Panc1 (cell line): Measurements from ENCODE around the gene OGFOD3. TPM values are rescaled to one million over a fixed set of nuclear protein-coding genes. Genes with fewer than 3 reads are reported as not detected.

ENCODE experiments used
- ATAC-seq: fragments of 200-7000 bp; cut with Tn5 transposase; 2 replicates; pipeline ENCODE4 v1.9.1; 2020; ENCODE audit warnings: mild to moderate bottlenecking, moderate library complexity
- BruUV-seq: library from RNA; stranded (reverse); fragments of 400-500 nt; replicated peaks from 2 replicates; lab custom pipeline; 2021; lab: Mats Ljungman, UMichigan
- CTCF ChIA-PET: fragments of 300-600 bp; sonication (Branson Sonifier 250); formaldehyde crosslinking; loops from one replicate; lab custom pipeline; 2022; ENCODE audit warnings: antibody characterized with exemption; lab: Charles Lee
- POLR2A ChIA-PET: fragments of 300-600 bp; sonication (Branson Sonifier 250); formaldehyde crosslinking; loops from one replicate; lab custom pipeline; 2022; ENCODE audit warnings: antibody characterized with exemption; lab: Charles Lee
- DNase-seq: peaks from one replicate; pipeline ENCODE4 v3.0.0-alpha.2; 2010; ENCODE audit warnings: low read depth, low spot score
- H3K27ac ChIP-seq: 2 replicates; pipeline ENCODE4 v1.5.1; 2011; ENCODE audit warnings: mild to moderate bottlenecking, low read length, inconsistent platforms
- H3K27me3 ChIP-seq: fragments of 200-500 bp; sonication (Bioruptor generic); 2 replicates; pipeline ENCODE4 v1.6.0; 2014; ENCODE audit warnings: low read length, inconsistent platforms; ENCODE audit not compliant: control insufficient read depth, insufficient read depth
- H3K36me3 ChIP-seq: fragments of 200-500 bp; sonication (Bioruptor generic); 2 replicates; pipeline ENCODE4 v1.5.1; 2014; ENCODE audit warnings: inconsistent platforms, mild to moderate bottlenecking, low read length, moderate library complexity; ENCODE audit not compliant: control insufficient read depth, insufficient read depth
- H3K4me1 ChIP-seq: 2 replicates; pipeline ENCODE4 v1.5.1; 2011; ENCODE audit warnings: inconsistent platforms, mild to moderate bottlenecking, low read length, moderate library complexity; ENCODE audit not compliant: control insufficient read depth, insufficient read depth
- H3K4me3 ChIP-seq, 2 experiments: 2 replicates each; pipeline ENCODE4 v1.5.1; 2011 to 2012; ENCODE audit warnings: low read depth in 2 of 2, low read length in 2 of 2, mild to moderate bottlenecking in 2 of 2, inconsistent platforms in 1 of 2, moderate library complexity in 1 of 2
- H3K9me3 ChIP-seq: fragments of 200-500 bp; sonication (Bioruptor generic); 2 replicates; pipeline ENCODE4 v1.5.1; 2014; ENCODE audit warnings: low read depth, mild to moderate bottlenecking, inconsistent platforms, low read length, moderate library complexity; ENCODE audit not compliant: control insufficient read depth, insufficient read depth
- CTCF ChIP-seq: fragments of 450-650 bp; IDR thresholded peaks from 2 replicates; pipeline ENCODE4 v1.5.1; 2017; ENCODE audit warnings: mild to moderate bottlenecking
- POLR2AphosphoS5 ChIP-seq: IDR thresholded peaks from 2 replicates; pipeline ENCODE4 v1.6.1; 2012; ENCODE audit warnings: mild to moderate bottlenecking, low read depth, low read length, moderate library complexity
- SIN3A ChIP-seq: IDR thresholded peaks from 2 replicates; pipeline ENCODE4 v1.6.1; 2012; ENCODE audit warnings: low read depth, mild to moderate bottlenecking, low read length, moderate library complexity, borderline replicate concordance; ENCODE audit not compliant: insufficient read depth
- TCF7L2 ChIP-seq: IDR thresholded peaks from 2 replicates; pipeline ENCODE4 v1.6.1; 2011; ENCODE audit warnings: mild to moderate bottlenecking, low read depth, low read length, inconsistent platforms
- in situ Hi-C: cut with HindIII; loops from 2 replicates; pipeline ENCODE4 v1.10.0; 2016; ENCODE audit warnings: low sequenced_read_pairs, low pct_unique_long_range_greater_than_20kb
- intact Hi-C: fragments of 100-400 bp; cut with micrococcal nuclease; formaldehyde crosslinking; loops from one replicate; pipeline ENCODE4 v1.10.0; 2022; ENCODE audit not compliant: unreplicated experiment
- total RNA-seq: library from RNA; stranded (reverse); gene quantifications from one replicate; pipeline ENCODE4 v1.2.1, GENCODE V29; 2021; ENCODE audit not compliant: unreplicated experiment
- TF ChIP-seq, protein P1 (sequence below), 2 experiments: IDR thresholded peaks; 2 replicates each; pipeline ENCODE4 v1.6.1; 2011 to 2012; ENCODE audit warnings: low read depth in 2 of 2, control low read depth in 1 of 2, low read length in 1 of 2, mild to moderate bottlenecking in 1 of 2, moderate library complexity in 1 of 2; ENCODE audit not compliant: insufficient read depth in 1 of 2

OGFOD3 gene
- total RNA-seq, 1 experiment from 2014 or later, result 53.9 TPM

DNA sequence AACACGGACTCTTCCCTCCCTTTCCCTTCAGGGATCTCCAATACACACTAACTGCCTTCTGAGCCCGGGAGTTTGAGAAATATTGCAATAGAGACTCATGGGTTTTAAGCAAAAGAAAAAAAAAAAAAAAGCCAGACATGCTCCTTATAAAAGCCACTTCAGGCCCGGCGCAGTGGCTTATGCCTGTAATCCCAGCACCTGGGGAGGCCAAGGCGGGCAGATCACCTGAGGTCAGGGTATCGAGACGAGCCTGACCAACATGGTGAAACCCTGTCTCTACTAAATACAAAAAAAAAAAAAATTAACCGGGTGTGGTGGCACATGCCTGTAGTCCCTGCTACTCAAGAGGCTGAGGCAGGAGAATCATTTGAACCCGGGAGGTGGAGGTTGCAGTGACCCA is 2.6 kb downstream of the OGFOD3 start:
- no peaks in the 10 kb centered on the region for H3K27me3 ChIP-seq
- TF ChIP-seq, protein P1, sequence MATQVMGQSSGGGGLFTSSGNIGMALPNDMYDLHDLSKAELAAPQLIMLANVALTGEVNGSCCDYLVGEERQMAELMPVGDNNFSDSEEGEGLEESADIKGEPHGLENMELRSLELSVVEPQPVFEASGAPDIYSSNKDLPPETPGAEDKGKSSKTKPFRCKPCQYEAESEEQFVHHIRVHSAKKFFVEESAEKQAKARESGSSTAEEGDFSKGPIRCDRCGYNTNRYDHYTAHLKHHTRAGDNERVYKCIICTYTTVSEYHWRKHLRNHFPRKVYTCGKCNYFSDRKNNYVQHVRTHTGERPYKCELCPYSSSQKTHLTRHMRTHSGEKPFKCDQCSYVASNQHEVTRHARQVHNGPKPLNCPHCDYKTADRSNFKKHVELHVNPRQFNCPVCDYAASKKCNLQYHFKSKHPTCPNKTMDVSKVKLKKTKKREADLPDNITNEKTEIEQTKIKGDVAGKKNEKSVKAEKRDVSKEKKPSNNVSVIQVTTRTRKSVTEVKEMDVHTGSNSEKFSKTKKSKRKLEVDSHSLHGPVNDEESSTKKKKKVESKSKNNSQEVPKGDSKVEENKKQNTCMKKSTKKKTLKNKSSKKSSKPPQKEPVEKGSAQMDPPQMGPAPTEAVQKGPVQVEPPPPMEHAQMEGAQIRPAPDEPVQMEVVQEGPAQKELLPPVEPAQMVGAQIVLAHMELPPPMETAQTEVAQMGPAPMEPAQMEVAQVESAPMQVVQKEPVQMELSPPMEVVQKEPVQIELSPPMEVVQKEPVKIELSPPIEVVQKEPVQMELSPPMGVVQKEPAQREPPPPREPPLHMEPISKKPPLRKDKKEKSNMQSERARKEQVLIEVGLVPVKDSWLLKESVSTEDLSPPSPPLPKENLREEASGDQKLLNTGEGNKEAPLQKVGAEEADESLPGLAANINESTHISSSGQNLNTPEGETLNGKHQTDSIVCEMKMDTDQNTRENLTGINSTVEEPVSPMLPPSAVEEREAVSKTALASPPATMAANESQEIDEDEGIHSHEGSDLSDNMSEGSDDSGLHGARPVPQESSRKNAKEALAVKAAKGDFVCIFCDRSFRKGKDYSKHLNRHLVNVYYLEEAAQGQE (IDR thresholded peaks at IDR 0.05; ENCODE audit: insufficient read depth in 1 of 2, low read depth in 2 of 2, low read length in 1 of 2), result no peak
- TF ChIP-seq TCF7L2 (no peak), POLR2AphosphoS5 (no peak), CTCF (no peak), SIN3A (no peak)
- no peak overlapping the region for H3K4me3 ChIP-seq
- in situ Hi-C loops, result loop anchor here (5.0 kb wide), 1 partner anchor 68 kb away; no protein-coding TSS in a partner anchor
- DNase-seq (no peak), ATAC-seq (no peak)
- BruUV-seq, result no TSS peak
- intact Hi-C loops, result no loop called here
- H3K36me3 ChIP-seq, result peaks cover 3% of the 10 kb centered on the region; the same call in 1 of the 2 replicates
- ChIA-PET POLR2A (no interaction called here), CTCF (no interaction called here)
- H3K27ac ChIP-seq, result no peak overlapping the region
- no peaks in the 10 kb centered on the region for H3K9me3 ChIP-seq
- H3K4me1 ChIP-seq, result peaks cover 18% of the 10 kb centered on the region

- peaks cover 3% of the 10 kb centered on the region; the same call in 1 of the 2 replicates for H3K36me3 ChIP-seq
- H3K27me3 ChIP-seq, result no peaks in the 10 kb centered on the region
- no peak overlapping the region for H3K27ac ChIP-seq
- no peak overlapping the region for H3K4me3 ChIP-seq
- POLR2A ChIA-PET, result no interaction called here
- ATAC-seq (no peak), DNase-seq (no peak)
- BruUV-seq, result TSS peak; percentile 59
- H3K9me3 ChIP-seq, result no peaks in the 10 kb centered on the region
- H3K4me1 ChIP-seq, result peaks cover 18% of the 10 kb centered on the region
- CTCF ChIA-PET, result interaction anchor here (0.7 kb wide), 1 partner anchor 115 kb away, joined by 5 read pairs; no protein-coding TSS in a partner anchor
- intact Hi-C loops, result no loop called here
- in situ Hi-C loops, result loop anchor here (5.0 kb wide), 1 partner anchor 68 kb away; no protein-coding TSS in a partner anchor
- TF ChIP-seq, protein P1 (IDR thresholded peaks at IDR 0.05; ENCODE audit: insufficient read depth in 1 of 2, low read depth in 2 of 2, low read length in 1 of 2), result no peak; a peak in 1 of 4 replicates
- TF ChIP-seq SIN3A, result no peak
- no peak for TF ChIP-seq TCF7L2
- no peak for TF ChIP-seq POLR2AphosphoS5
- no peak for TF ChIP-seq CTCF
These were observed 3.0 kb downstream of the OGFOD3 start for GRCh38 chr17:82415336-82415735.
